ENCODE results near the gene NLGN3.

NLGN3 gene

GRCh38 chrX:71118985-71119535 lies 25.6 kb upstream of the NLGN3 start:
- DNase-seq, result no peak

GRCh38 chrX:71128166-71128833 lies 16.3 kb upstream of the NLGN3 start:
- DNase-seq, result no peak

- DNase-seq, result no peak
Measured at GRCh38 chrX:71128915-71129765, 15.5 kb upstream of the NLGN3 start.

- DNase-seq, result no peak
Measured at GRCh38 chrX:71131510-71131909, 13.1 kb upstream of the NLGN3 start.

- DNase-seq, result no peak
Measured at GRCh38 chrX:71140440-71140839, 4.2 kb upstream of the NLGN3 start.

GRCh38 chrX:71143508-71143907 lies 1.1 kb upstream of the NLGN3 start:
- DNase-seq, result no peak

- no peak for DNase-seq
Measured at GRCh38 chrX:71147496-71148277, 3.0 kb downstream of the NLGN3 start.

- no peak for DNase-seq
Measured at GRCh38 chrX:71148278-71148663, 3.6 kb downstream of the NLGN3 start.

GRCh38 chrX:71151366-71151765 lies 6.7 kb downstream of the NLGN3 start:
- DNase-seq, result no peak

- DNase-seq, result no peak
Measured at GRCh38 chrX:71154196-71154595, 9.6 kb downstream of the NLGN3 start.

- no peak for DNase-seq
Measured at GRCh38 chrX:71154641-71155040, 10.0 kb downstream of the NLGN3 start.

- no peak for DNase-seq
Measured at GRCh38 chrX:71158603-71159002, 14.0 kb downstream of the NLGN3 start.

GRCh38 chrX:71159335-71159734 lies 14.7 kb downstream of the NLGN3 start:
- no peak for DNase-seq

GRCh38 chrX:71160475-71160874 lies 15.8 kb downstream of the NLGN3 start:
- DNase-seq, result no peak

- DNase-seq, result no peak
Measured at GRCh38 chrX:71162981-71163380, 18.3 kb downstream of the NLGN3 start.

- DNase-seq, result no peak
Measured at GRCh38 chrX:71164071-71164470, 19.4 kb downstream of the NLGN3 start.

- DNase-seq, result no peak
Measured at GRCh38 chrX:71166461-71166860, 21.8 kb downstream of the NLGN3 start.

GRCh38 chrX:71167031-71167781 lies 22.6 kb downstream of the NLGN3 start:
- no peak for DNase-seq

- DNase-seq, result no peak
Measured at GRCh38 chrX:71168134-71168533, 23.5 kb downstream of the NLGN3 start.

GRCh38 chrX:71169586-71169985 lies 24.9 kb downstream of the NLGN3 start:
- no peak for DNase-seq

- DNase-seq, result no peak
Measured at GRCh38 chrX:71170660-71171059, 26.0 kb downstream of the NLGN3 start.

- no peak for DNase-seq
Measured at GRCh38 chrX:71171110-71171801, 26.6 kb downstream of the NLGN3 start.
